ENCODE measurements around the gene MATR3. TPM values are rescaled to one million over a fixed set of nuclear protein-coding genes. Genes with fewer than 3 reads are reported as not detected.
A peak's percentile ranks its signal among the peaks of the same experiment; 100 is the strongest.

The MATR3 gene
- total RNA-seq, 1 experiment from 2014 or later: 194 TPM

- no TSS peak for BruUV-seq (replicated peaks)
- Histone ChIP-seq H3K9me3 (no peaks in the 10 kb centered on the region), H3K4me1 (peaks cover 7% of the 10 kb centered on the region; the same call in 1 of the 2 replicates), H3K27me3 (replicated peaks; ENCODE audit: control insufficient read depth, insufficient read depth, low read length) (no peaks in the 10 kb centered on the region), H3K4me3 (ENCODE audit: low read depth, low read length) (no peak overlapping the region), H3K36me3 (ENCODE audit: control insufficient read depth, insufficient read depth, low read length) (peaks cover 3% of the 10 kb centered on the region; the same call in 1 of the 2 replicates)
- Mint-ChIP-seq H3K36me3 (ENCODE audit: insufficient read depth, unreplicated experiment) (peaks cover 72% of the 10 kb centered on the region), H3K4me3 (ENCODE audit: unreplicated experiment) (no peak overlapping the region), H3K27ac (ENCODE audit: unreplicated experiment) (no peak overlapping the region), H3K27me3 (ENCODE audit: insufficient read depth, unreplicated experiment) (no peaks in the 10 kb centered on the region), H3K4me1 (ENCODE audit: low read depth, unreplicated experiment) (peaks cover 1% of the 10 kb centered on the region), H3K9me3 (ENCODE audit: unreplicated experiment) (no peaks in the 10 kb centered on the region)
- no peak for DNase-seq
- TF ChIP-seq, protein P1, sequence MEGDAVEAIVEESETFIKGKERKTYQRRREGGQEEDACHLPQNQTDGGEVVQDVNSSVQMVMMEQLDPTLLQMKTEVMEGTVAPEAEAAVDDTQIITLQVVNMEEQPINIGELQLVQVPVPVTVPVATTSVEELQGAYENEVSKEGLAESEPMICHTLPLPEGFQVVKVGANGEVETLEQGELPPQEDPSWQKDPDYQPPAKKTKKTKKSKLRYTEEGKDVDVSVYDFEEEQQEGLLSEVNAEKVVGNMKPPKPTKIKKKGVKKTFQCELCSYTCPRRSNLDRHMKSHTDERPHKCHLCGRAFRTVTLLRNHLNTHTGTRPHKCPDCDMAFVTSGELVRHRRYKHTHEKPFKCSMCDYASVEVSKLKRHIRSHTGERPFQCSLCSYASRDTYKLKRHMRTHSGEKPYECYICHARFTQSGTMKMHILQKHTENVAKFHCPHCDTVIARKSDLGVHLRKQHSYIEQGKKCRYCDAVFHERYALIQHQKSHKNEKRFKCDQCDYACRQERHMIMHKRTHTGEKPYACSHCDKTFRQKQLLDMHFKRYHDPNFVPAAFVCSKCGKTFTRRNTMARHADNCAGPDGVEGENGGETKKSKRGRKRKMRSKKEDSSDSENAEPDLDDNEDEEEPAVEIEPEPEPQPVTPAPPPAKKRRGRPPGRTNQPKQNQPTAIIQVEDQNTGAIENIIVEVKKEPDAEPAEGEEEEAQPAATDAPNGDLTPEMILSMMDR (IDR thresholded peaks at IDR 0.05; ENCODE audit: insufficient read depth in 1 of 2, low read depth in 1 of 2, low read length in 1 of 2, severe bottlenecking in 1 of 2, unreplicated experiment in 1 of 2): no peak
- ChIA-PET CTCF (interaction anchor here (0.6 kb wide), 1 partner anchor 28 kb away, joined by 8 read pairs; no protein-coding TSS in a partner anchor), POLR2A (no interaction called here)
- intact Hi-C loops (cut with micrococcal nuclease; ENCODE audit: unreplicated experiment): no loop called here
These were observed 20.7 kb downstream of the MATR3 start for GRCh38 chr5:139314276-139314675.

GRCh38 chr5:139315056-139315615 lies 21.6 kb downstream of the MATR3 start:
- peaks cover 3% of the 10 kb centered on the region; the same call in 1 of the 2 replicates for H3K4me1 ChIP-seq
- H3K36me3 ChIP-seq (ENCODE audit: control insufficient read depth, insufficient read depth, low read length): peaks cover 3% of the 10 kb centered on the region; the same call in 1 of the 2 replicates
- ChIA-PET POLR2A (no interaction called here), CTCF (no interaction called here)
- H3K27ac Mint-ChIP-seq (ENCODE audit: unreplicated experiment): no peak overlapping the region
- H3K4me3 Mint-ChIP-seq (ENCODE audit: unreplicated experiment): no peak overlapping the region
- no peak for DNase-seq
- intact Hi-C loops (cut with micrococcal nuclease; ENCODE audit: unreplicated experiment): no loop called here
- no peaks in the 10 kb centered on the region for H3K27me3 Mint-ChIP-seq (ENCODE audit: insufficient read depth, unreplicated experiment)
- no peak overlapping the region for H3K4me3 ChIP-seq (ENCODE audit: low read depth, low read length)
- TF ChIP-seq, protein P1 (IDR thresholded peaks at IDR 0.05; ENCODE audit: insufficient read depth in 1 of 2, low read depth in 1 of 2, low read length in 1 of 2, severe bottlenecking in 1 of 2, unreplicated experiment in 1 of 2): no peak
- no peaks in the 10 kb centered on the region for H3K27me3 ChIP-seq (replicated peaks; ENCODE audit: control insufficient read depth, insufficient read depth, low read length)
- BruUV-seq (replicated peaks): no TSS peak
- H3K4me1 Mint-ChIP-seq (ENCODE audit: low read depth, unreplicated experiment): no peaks in the 10 kb centered on the region
- no peaks in the 10 kb centered on the region for H3K9me3 ChIP-seq
- no peaks in the 10 kb centered on the region for H3K9me3 Mint-ChIP-seq (ENCODE audit: unreplicated experiment)
- peaks cover 80% of the 10 kb centered on the region for H3K36me3 Mint-ChIP-seq (ENCODE audit: insufficient read depth, unreplicated experiment)

DNA sequence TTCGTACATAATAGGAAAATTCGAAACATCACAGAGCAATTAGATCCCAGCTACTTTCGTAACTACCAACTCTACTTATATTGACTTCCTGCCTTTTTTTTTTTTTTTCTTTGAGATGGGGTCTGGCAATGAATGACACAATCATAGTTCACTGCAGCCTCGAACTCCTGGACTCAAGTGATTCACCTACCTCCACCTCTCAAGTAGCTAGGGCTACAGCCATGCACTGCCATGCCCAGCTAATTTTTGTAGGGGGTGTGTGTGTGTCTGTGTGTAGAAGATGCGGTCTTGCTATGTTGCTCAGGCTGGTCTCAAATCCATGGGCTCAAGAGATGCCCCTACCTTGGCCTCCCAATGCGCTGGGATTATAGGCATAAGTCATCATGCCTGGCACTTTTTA lies 42.3 kb downstream of the MATR3 start:
- Histone ChIP-seq H3K4me3 (ENCODE audit: low read depth, low read length) (no peak overlapping the region), H3K9me3 (no peaks in the 10 kb centered on the region), H3K27me3 (replicated peaks; ENCODE audit: control insufficient read depth, insufficient read depth, low read length) (no peaks in the 10 kb centered on the region), H3K36me3 (ENCODE audit: control insufficient read depth, insufficient read depth, low read length) (no peaks in the 10 kb centered on the region; the same call in 1 of the 2 replicates), H3K4me1 (no peaks in the 10 kb centered on the region)
- no peak for DNase-seq
- ChIA-PET POLR2A (interaction anchor here (0.6 kb wide), 1 partner anchor 13 kb away, joined by 5 read pairs; no protein-coding TSS in a partner anchor), CTCF (interaction anchor here (0.7 kb wide), 1 partner anchor 32 kb away, joined by 3 read pairs; no protein-coding TSS in a partner anchor)
- H3K36me3 Mint-ChIP-seq (ENCODE audit: insufficient read depth, unreplicated experiment): peaks cover 83% of the 10 kb centered on the region
- H3K27ac Mint-ChIP-seq (ENCODE audit: unreplicated experiment): peak overlapping the region; percentile 32
- H3K27me3 Mint-ChIP-seq (ENCODE audit: insufficient read depth, unreplicated experiment): no peaks in the 10 kb centered on the region
- BruUV-seq (replicated peaks): no TSS peak
- intact Hi-C loops (cut with micrococcal nuclease; ENCODE audit: unreplicated experiment): no loop called here
- no peaks in the 10 kb centered on the region for H3K9me3 Mint-ChIP-seq (ENCODE audit: unreplicated experiment)
- H3K4me1 Mint-ChIP-seq (ENCODE audit: low read depth, unreplicated experiment): no peaks in the 10 kb centered on the region
- TF ChIP-seq, protein P1 (IDR thresholded peaks at IDR 0.05; ENCODE audit: insufficient read depth in 1 of 2, low read depth in 1 of 2, low read length in 1 of 2, severe bottlenecking in 1 of 2, unreplicated experiment in 1 of 2): no peak
- H3K4me3 Mint-ChIP-seq (ENCODE audit: unreplicated experiment): no peak overlapping the region

Measured in Caco-2 (cell line).